H1 (cell line): ENCODE data around the gene TSHR. TPM values are rescaled to one million over a fixed set of nuclear protein-coding genes. Genes with fewer than 3 reads are reported as not detected.

ENCODE experiments used
- SAP30 ChIP-seq: fragments of 300-600 bp; sonication (generic); IDR thresholded peaks from 2 replicates; pipeline ENCODE4 v1.7.1; 2012; ENCODE audit warnings: low read length, moderate library complexity, mild to moderate bottlenecking, inconsistent platforms; ENCODE audit not compliant: insufficient read depth, insufficient replicate concordance
- polyA plus RNA-seq, 7 experiments: library from polyadenylated mRNA; depleted of rRNA in 3 of 7; stranded (reverse) in 5 of 7; unstranded in 2 of 7; fragments of >200 nt in 5 of 7; fragments of 200-250 nt in 2 of 7; gene quantifications; 1 replicate in 5 of 7; 2 replicates in 1 of 7; 4 replicates in 1 of 7; pipeline versions ENCODE4 v1.2.1 to v1.2.3, GENCODE V29; 2011 to 2013; ENCODE audit warnings: missing spikeins in 2 of 7, mixed read lengths in 2 of 7
- total RNA-seq: library from RNA; stranded (reverse); fragmentation: NEBNext Ultra II Directional; extraction: Animal tissue kit (Norgen Biotek cat#: 25700); gene quantifications from 2 replicates; pipeline ENCODE4 v1.2.1, GENCODE V29; 2021
- TF ChIP-seq, protein P1 (sequence below): IDR thresholded peaks from 2 replicates; pipeline ENCODE4 v1.6.1; 2012; ENCODE audit warnings: inconsistent platforms

Gene TSHR
- total and polyA plus RNA-seq, 2 of the 8 experiments (the other 6 are each of a cell fraction or from before 2014, with no cell fraction given) = 0.27 TPM; not detected in 1

DNA sequence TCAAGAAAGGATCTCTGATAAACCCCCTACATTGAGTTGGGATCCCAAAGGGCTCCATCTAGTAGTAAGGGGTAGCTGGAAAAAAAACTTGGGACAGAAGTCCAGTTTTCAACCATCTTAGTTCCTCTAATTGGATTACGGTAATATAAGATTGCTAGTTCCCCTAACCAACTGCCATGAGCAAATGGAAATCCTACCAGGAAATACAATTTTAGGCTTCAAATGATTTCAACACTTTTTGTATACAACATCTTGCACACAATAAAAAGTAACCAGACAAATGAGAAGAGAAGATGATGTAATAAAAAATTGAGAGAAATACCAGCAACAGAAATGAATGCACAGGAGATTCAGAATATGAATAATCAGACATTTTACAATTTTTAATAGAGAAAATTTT lies 73.0 kb downstream of the TSHR start (continued):
- TF ChIP-seq SAP30 = no peak
- TF ChIP-seq, protein P1, sequence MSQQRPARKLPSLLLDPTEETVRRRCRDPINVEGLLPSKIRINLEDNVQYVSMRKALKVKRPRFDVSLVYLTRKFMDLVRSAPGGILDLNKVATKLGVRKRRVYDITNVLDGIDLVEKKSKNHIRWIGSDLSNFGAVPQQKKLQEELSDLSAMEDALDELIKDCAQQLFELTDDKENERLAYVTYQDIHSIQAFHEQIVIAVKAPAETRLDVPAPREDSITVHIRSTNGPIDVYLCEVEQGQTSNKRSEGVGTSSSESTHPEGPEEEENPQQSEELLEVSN = no peak
